Measurements from ENCODE around the gene CYP2C18. TPM values are rescaled to one million over a fixed set of nuclear protein-coding genes. Genes with fewer than 3 reads are reported as not detected.

The CYP2C18 gene
- total RNA-seq, 2 donors from 2014 or later: not detected

GRCh38 chr10:94784256-94784655 lies 100.7 kb downstream of the CYP2C18 start:
- H3K36me3 ChIP-seq (ENCODE audit: control insufficient read depth, insufficient read depth, low read length): no peaks in the 10 kb centered on the region
- DNase-seq: no peak
- H3K36me3 Mint-ChIP-seq (ENCODE audit: low read depth): no peaks in the 10 kb centered on the region
- no peak overlapping the region for H3K27ac Mint-ChIP-seq
- no peaks in the 10 kb centered on the region for H3K9me3 ChIP-seq (ENCODE audit: control insufficient read depth, low read length)
- H3K27me3 ChIP-seq (ENCODE audit: control insufficient read depth, insufficient read depth, low read length, poor library complexity, severe bottlenecking): no peaks in the 10 kb centered on the region
- no peaks in the 10 kb centered on the region for H3K27me3 Mint-ChIP-seq (ENCODE audit: insufficient read depth)
- H3K9ac ChIP-seq (ENCODE audit: extremely low read depth, low read length, poor library complexity, severe bottlenecking): no peak overlapping the region
- H3K4me3 ChIP-seq (ENCODE audit: low read length): no peak overlapping the region
- H3K9me3 Mint-ChIP-seq: peaks cover 5% of the 10 kb centered on the region
- no peaks in the 10 kb centered on the region for H3K4me1 Mint-ChIP-seq
- TF ChIP-seq CTCF (conservative IDR thresholded peaks at IDR 0.05): no peak
- no peak overlapping the region for H3K27ac ChIP-seq (ENCODE audit: low read depth, low read length)
- no peak overlapping the region for H3K4me3 Mint-ChIP-seq
- H3K4me1 ChIP-seq (ENCODE audit: control insufficient read depth, insufficient read depth, low read length): no peaks in the 10 kb centered on the region

GRCh38 chr10:94785211-94785610 lies 101.7 kb downstream of the CYP2C18 start:
- no peak overlapping the region for H3K9ac ChIP-seq (ENCODE audit: extremely low read depth, low read length, poor library complexity, severe bottlenecking)
- DNase-seq: no peak
- no peaks in the 10 kb centered on the region for H3K27me3 ChIP-seq (ENCODE audit: control insufficient read depth, insufficient read depth, low read length, poor library complexity, severe bottlenecking)
- TF ChIP-seq CTCF (conservative IDR thresholded peaks at IDR 0.05): no peak
- no peaks in the 10 kb centered on the region for H3K4me1 Mint-ChIP-seq
- no peaks in the 10 kb centered on the region for H3K9me3 ChIP-seq (ENCODE audit: control insufficient read depth, low read length)
- no peaks in the 10 kb centered on the region for H3K36me3 ChIP-seq (ENCODE audit: control insufficient read depth, insufficient read depth, low read length)
- no peaks in the 10 kb centered on the region for H3K27me3 Mint-ChIP-seq (ENCODE audit: insufficient read depth)
- H3K27ac ChIP-seq (ENCODE audit: low read depth, low read length): no peak overlapping the region
- peaks cover 5% of the 10 kb centered on the region for H3K9me3 Mint-ChIP-seq
- 100% methylated on average over 2 of the region's 2 CpGs; no CpG with 5 or more reads in 1 of the 2 experiments for WGBS, 2 experiments (ENCODE audit: insufficient coverage in 1 of 2, insufficient read length in 1 of 2)
- H3K4me3 Mint-ChIP-seq: no peak overlapping the region
- no peaks in the 10 kb centered on the region for H3K4me1 ChIP-seq (ENCODE audit: control insufficient read depth, insufficient read depth, low read length)
- no peaks in the 10 kb centered on the region for H3K36me3 Mint-ChIP-seq (ENCODE audit: low read depth)
- no peak overlapping the region for H3K4me3 ChIP-seq (ENCODE audit: low read length)
- no peak overlapping the region for H3K27ac Mint-ChIP-seq

Other genes starting within 250 kb of the CYP2C18 start
- gene HELLS, start 137.9 kb upstream of the CYP2C18 start, total RNA-seq: 100 to 1,000 TPM; 224 to 288 TPM
- gene CYP2C19, start 79.0 kb downstream of the CYP2C18 start, total RNA-seq: under 1 TPM in 1 of 2 donors, not detected in 1; 0.22 TPM

All from endodermal cell (in vitro differentiated cells).